ENCODE results near the gene AMBN. TPM values are rescaled to one million over a fixed set of nuclear protein-coding genes. Genes with fewer than 3 reads are reported as not detected.

The AMBN gene
- total RNA-seq (2014; rRNA removed; shearing (Covaris generic); ENCODE audit: low replicate concordance), result not detected in 2 replicates

- no peak for DNase-seq (ENCODE audit: low read depth)
- in situ Hi-C loops (cut with HindIII; ENCODE audit: low pct_unique_long_range_greater_than_20kb, low sequenced_read_pairs), result no loop called here
Measured at GRCh38 chr4:70591955-70592582, at the start of gene AMBN. AMBN (plus strand) TSS chr4:70592256; CDS start chr4:70592359, 103 bp downstream.

- DNase-seq (ENCODE audit: low read depth), result peak; percentile 19
- in situ Hi-C loops (cut with HindIII; ENCODE audit: low pct_unique_long_range_greater_than_20kb, low sequenced_read_pairs), result no loop called here
Measured at GRCh38 chr4:70544279-70544868, 47.7 kb upstream of the AMBN start.

- no peak for DNase-seq (ENCODE audit: low read depth)
- in situ Hi-C loops (cut with HindIII; ENCODE audit: low pct_unique_long_range_greater_than_20kb, low sequenced_read_pairs), result no loop called here
Measured at GRCh38 chr4:70556856-70557255, 35.2 kb upstream of the AMBN start.

- in situ Hi-C loops (cut with HindIII; ENCODE audit: low pct_unique_long_range_greater_than_20kb, low sequenced_read_pairs), result no loop called here
- peak; percentile 37 for DNase-seq (ENCODE audit: low read depth)
Measured at GRCh38 chr4:70559211-70559830, 32.7 kb upstream of the AMBN start.

- in situ Hi-C loops (cut with HindIII; ENCODE audit: low pct_unique_long_range_greater_than_20kb, low sequenced_read_pairs), result no loop called here
Measured at GRCh38 chr4:70559924-70560323, 32.1 kb upstream of the AMBN start.

GRCh38 chr4:70564033-70564432, 28.0 kb upstream of the AMBN start:
- in situ Hi-C loops (cut with HindIII; ENCODE audit: low pct_unique_long_range_greater_than_20kb, low sequenced_read_pairs), result no loop called here
- peak; percentile 5 for DNase-seq (ENCODE audit: low read depth)

More at GRCh38 chr4:70559924-70560323, 32.1 kb upstream of the AMBN start:
- DNase-seq (ENCODE audit: low read depth), result no peak

- DNase-seq (ENCODE audit: low read depth), result no peak
- in situ Hi-C loops (cut with HindIII; ENCODE audit: low pct_unique_long_range_greater_than_20kb, low sequenced_read_pairs), result no loop called here
Measured at GRCh38 chr4:70570796-70571195, 21.3 kb upstream of the AMBN start.

GRCh38 chr4:70571772-70572171, 20.3 kb upstream of the AMBN start:
- in situ Hi-C loops (cut with HindIII; ENCODE audit: low pct_unique_long_range_greater_than_20kb, low sequenced_read_pairs), result no loop called here
- DNase-seq (ENCODE audit: low read depth), result no peak

- in situ Hi-C loops (cut with HindIII; ENCODE audit: low pct_unique_long_range_greater_than_20kb, low sequenced_read_pairs), result no loop called here
- DNase-seq (ENCODE audit: low read depth), result no peak
Measured at GRCh38 chr4:70575964-70576363, 16.1 kb upstream of the AMBN start.

GRCh38 chr4:70577220-70577927, 14.7 kb upstream of the AMBN start:
- DNase-seq (ENCODE audit: low read depth), result no peak

GRCh38 chr4:70581980-70582379, 10.1 kb upstream of the AMBN start:
- no peak for DNase-seq (ENCODE audit: low read depth)
- in situ Hi-C loops (cut with HindIII; ENCODE audit: low pct_unique_long_range_greater_than_20kb, low sequenced_read_pairs), result no loop called here

More at GRCh38 chr4:70577220-70577927, 14.7 kb upstream of the AMBN start:
- in situ Hi-C loops (cut with HindIII; ENCODE audit: low pct_unique_long_range_greater_than_20kb, low sequenced_read_pairs), result no loop called here

GRCh38 chr4:70583952-70584834, 7.9 kb upstream of the AMBN start:
- in situ Hi-C loops (cut with HindIII; ENCODE audit: low pct_unique_long_range_greater_than_20kb, low sequenced_read_pairs), result no loop called here
- DNase-seq (ENCODE audit: low read depth), result peak; percentile 68

- in situ Hi-C loops (cut with HindIII; ENCODE audit: low pct_unique_long_range_greater_than_20kb, low sequenced_read_pairs), result no loop called here
- DNase-seq (ENCODE audit: low read depth), result no peak
Measured at GRCh38 chr4:70586841-70587240, 5.2 kb upstream of the AMBN start.

GRCh38 chr4:70589785-70590184, 2.3 kb upstream of the AMBN start:
- no peak for DNase-seq (ENCODE audit: low read depth)
- in situ Hi-C loops (cut with HindIII; ENCODE audit: low pct_unique_long_range_greater_than_20kb, low sequenced_read_pairs), result no loop called here

GRCh38 chr4:70594196-70594595, 2.1 kb downstream of the AMBN start:
- no peak for DNase-seq (ENCODE audit: low read depth)
- in situ Hi-C loops (cut with HindIII; ENCODE audit: low pct_unique_long_range_greater_than_20kb, low sequenced_read_pairs), result no loop called here

- DNase-seq (ENCODE audit: low read depth), result no peak
- in situ Hi-C loops (cut with HindIII; ENCODE audit: low pct_unique_long_range_greater_than_20kb, low sequenced_read_pairs), result no loop called here
Measured at GRCh38 chr4:70600305-70600704, 8.2 kb downstream of the AMBN start.

- DNase-seq (ENCODE audit: low read depth), result no peak
- in situ Hi-C loops (cut with HindIII; ENCODE audit: low pct_unique_long_range_greater_than_20kb, low sequenced_read_pairs), result no loop called here
Measured at GRCh38 chr4:70600977-70601376, 8.9 kb downstream of the AMBN start.

- in situ Hi-C loops (cut with HindIII; ENCODE audit: low pct_unique_long_range_greater_than_20kb, low sequenced_read_pairs), result no loop called here
Measured at GRCh38 chr4:70601422-70602039, 9.5 kb downstream of the AMBN start.

More at GRCh38 chr4:70601422-70602039, 9.5 kb downstream of the AMBN start:
- DNase-seq (ENCODE audit: low read depth), result peak; percentile 50

Data from Caki2 (cell line).